ENCODE results near the gene KRTAP2-2. TPM values are rescaled to one million over a fixed set of nuclear protein-coding genes. Genes with fewer than 3 reads are reported as not detected.
"Not testable (repeated sequence)": the region's sequence is repeated elsewhere in the genome, so short reads cannot be mapped to it uniquely, and the experiment has no call there.

The KRTAP2-2 gene
- total RNA-seq, 1 experiment from 2014 or later, result not detected

DNA sequence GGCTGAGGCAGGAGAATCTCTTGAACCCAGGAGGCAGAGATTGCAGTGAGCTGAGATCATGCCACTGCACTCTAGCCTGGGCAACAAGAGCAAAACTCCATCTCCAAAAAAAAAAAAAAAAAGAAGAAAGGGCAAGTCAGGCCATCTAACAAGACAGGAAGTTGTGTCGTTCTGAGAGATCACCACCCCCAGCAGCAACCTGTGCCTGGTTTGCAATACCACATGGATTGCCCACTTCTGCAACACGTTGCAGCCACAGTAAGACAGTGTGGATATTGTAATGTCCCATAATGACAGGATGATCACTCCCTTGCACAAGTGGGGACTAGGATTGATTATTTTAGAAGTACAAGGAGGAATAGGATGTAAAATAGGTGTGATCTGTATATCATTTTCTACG is 14.0 kb upstream of the KRTAP2-2 start:
- no TSS peak for BruUV-seq (replicated peaks)
- Mint-ChIP-seq H3K27ac (ENCODE audit: unreplicated experiment) (no peak overlapping the region), H3K4me3 (ENCODE audit: low read depth, unreplicated experiment) (no peak overlapping the region), H3K27me3 (ENCODE audit: unreplicated experiment) (no peaks in the 10 kb centered on the region), H3K4me1 (ENCODE audit: low read depth, unreplicated experiment) (peaks cover 25% of the 10 kb centered on the region), H3K9me3 (ENCODE audit: low read depth, unreplicated experiment) (no peaks in the 10 kb centered on the region), H3K36me3 (ENCODE audit: insufficient read depth, unreplicated experiment) (no peaks in the 10 kb centered on the region)
- TF ChIP-seq, protein P1, sequence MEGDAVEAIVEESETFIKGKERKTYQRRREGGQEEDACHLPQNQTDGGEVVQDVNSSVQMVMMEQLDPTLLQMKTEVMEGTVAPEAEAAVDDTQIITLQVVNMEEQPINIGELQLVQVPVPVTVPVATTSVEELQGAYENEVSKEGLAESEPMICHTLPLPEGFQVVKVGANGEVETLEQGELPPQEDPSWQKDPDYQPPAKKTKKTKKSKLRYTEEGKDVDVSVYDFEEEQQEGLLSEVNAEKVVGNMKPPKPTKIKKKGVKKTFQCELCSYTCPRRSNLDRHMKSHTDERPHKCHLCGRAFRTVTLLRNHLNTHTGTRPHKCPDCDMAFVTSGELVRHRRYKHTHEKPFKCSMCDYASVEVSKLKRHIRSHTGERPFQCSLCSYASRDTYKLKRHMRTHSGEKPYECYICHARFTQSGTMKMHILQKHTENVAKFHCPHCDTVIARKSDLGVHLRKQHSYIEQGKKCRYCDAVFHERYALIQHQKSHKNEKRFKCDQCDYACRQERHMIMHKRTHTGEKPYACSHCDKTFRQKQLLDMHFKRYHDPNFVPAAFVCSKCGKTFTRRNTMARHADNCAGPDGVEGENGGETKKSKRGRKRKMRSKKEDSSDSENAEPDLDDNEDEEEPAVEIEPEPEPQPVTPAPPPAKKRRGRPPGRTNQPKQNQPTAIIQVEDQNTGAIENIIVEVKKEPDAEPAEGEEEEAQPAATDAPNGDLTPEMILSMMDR (IDR thresholded peaks at IDR 0.05; ENCODE audit: unreplicated experiment), result no peak
- CTCF ChIA-PET, result interaction anchor here (0.6 kb wide), 1 partner anchor 30 kb away, joined by 4 read pairs; no protein-coding TSS in a partner anchor
- no peak for DNase-seq
- intact Hi-C loops (cut with micrococcal nuclease; ENCODE audit: unreplicated experiment), result no loop called here

GRCh38 chr17:41067281-41067680 is 12.3 kb upstream of the KRTAP2-2 start:
- H3K4me1 Mint-ChIP-seq (ENCODE audit: low read depth, unreplicated experiment), result peaks cover 32% of the 10 kb centered on the region
- BruUV-seq (replicated peaks), result no TSS peak
- no peak overlapping the region for H3K4me3 Mint-ChIP-seq (ENCODE audit: low read depth, unreplicated experiment)
- CTCF ChIA-PET, result interaction anchor here (0.9 kb wide), 1 partner anchor 1446 kb away, joined by 3 read pairs; no protein-coding TSS in a partner anchor
- TF ChIP-seq, protein P1 (IDR thresholded peaks at IDR 0.05; ENCODE audit: unreplicated experiment), result no peak
- H3K27ac Mint-ChIP-seq (ENCODE audit: unreplicated experiment), result no peak overlapping the region
- no peak for DNase-seq
- H3K27me3 Mint-ChIP-seq (ENCODE audit: unreplicated experiment), result no peaks in the 10 kb centered on the region
- H3K36me3 Mint-ChIP-seq (ENCODE audit: insufficient read depth, unreplicated experiment), result no peaks in the 10 kb centered on the region
- intact Hi-C loops (cut with micrococcal nuclease; ENCODE audit: unreplicated experiment), result no loop called here
- H3K9me3 Mint-ChIP-seq (ENCODE audit: low read depth, unreplicated experiment), result no peaks in the 10 kb centered on the region

GRCh38 chr17:41065829-41066624 is 11.0 kb upstream of the KRTAP2-2 start, which contains the start of gene KRTAP2-4:
TSS of gene KRTAP2-4 (minus strand) at chr17:41065879. CDS start at chr17:41065845, 34 bp downstream.
- CTCF ChIA-PET, result interaction anchor here (1.0 kb wide), 1 partner anchor 147 kb away, joined by 6 read pairs; no protein-coding TSS in a partner anchor
- no TSS peak for BruUV-seq (replicated peaks)
- no peak within 1 kb of the TSS for H3K4me3 Mint-ChIP-seq (ENCODE audit: low read depth, unreplicated experiment)

DNA sequence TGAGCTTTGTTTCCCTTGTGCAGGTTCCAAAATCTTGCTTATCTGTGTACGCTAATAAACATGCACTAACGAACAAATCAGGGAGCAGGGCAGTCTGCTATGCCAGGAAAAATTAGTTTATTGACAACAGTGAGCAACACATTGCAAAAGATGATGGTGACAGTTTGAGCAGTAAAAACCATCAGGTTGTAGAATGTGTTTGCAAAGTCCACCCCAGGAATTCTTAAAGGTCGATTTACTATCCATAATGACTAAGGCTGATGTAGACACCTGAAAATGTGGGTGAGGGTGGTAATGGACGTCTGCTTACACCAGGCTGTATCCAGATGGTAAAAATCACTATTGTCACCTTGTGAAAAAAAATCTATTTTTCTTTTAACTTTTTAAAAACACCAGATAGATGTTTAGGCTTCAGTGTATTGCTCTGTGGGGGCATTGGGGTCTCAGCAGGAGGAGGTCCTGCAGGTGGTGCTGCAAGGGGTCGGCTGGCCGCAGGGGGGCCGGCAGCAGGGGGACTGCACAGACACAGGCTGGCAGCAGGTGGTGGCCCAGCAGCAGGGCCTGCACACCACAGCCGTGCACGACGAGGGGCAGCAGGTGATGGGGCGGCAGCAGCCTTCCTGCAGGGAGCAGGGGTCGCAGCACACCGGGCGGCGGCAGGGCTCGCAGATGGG is 10.1 kb upstream of the KRTAP2-2 start:
- H3K27ac Mint-ChIP-seq (ENCODE audit: unreplicated experiment); BruUV-seq (replicated peaks); H3K36me3 Mint-ChIP-seq (ENCODE audit: insufficient read depth, unreplicated experiment); intact Hi-C loops (cut with micrococcal nuclease; ENCODE audit: unreplicated experiment); H3K9me3 Mint-ChIP-seq (ENCODE audit: low read depth, unreplicated experiment); H3K27me3 Mint-ChIP-seq (ENCODE audit: unreplicated experiment); H3K4me3 Mint-ChIP-seq (ENCODE audit: low read depth, unreplicated experiment); DNase-seq: not testable (repeated sequence)
- peaks cover 48% of the 10 kb centered on the region for H3K4me1 Mint-ChIP-seq (ENCODE audit: low read depth, unreplicated experiment)
- CTCF ChIA-PET, result interaction anchor here (1.2 kb wide), 1 partner anchor 16 kb away, joined by 3 read pairs; no protein-coding TSS in a partner anchor

More at GRCh38 chr17:41065829-41066624, 11.0 kb upstream of the KRTAP2-2 start, which contains the start of gene KRTAP2-4:
- H3K36me3 Mint-ChIP-seq (ENCODE audit: insufficient read depth, unreplicated experiment), result peaks cover 4% of the 10 kb centered on the region
- intact Hi-C loops (cut with micrococcal nuclease; ENCODE audit: unreplicated experiment), result no loop called here
- no peak for DNase-seq
- H3K27me3 Mint-ChIP-seq (ENCODE audit: unreplicated experiment), result no peaks in the 10 kb centered on the region
- H3K9me3 Mint-ChIP-seq (ENCODE audit: low read depth, unreplicated experiment), result no peaks in the 10 kb centered on the region
- TF ChIP-seq, protein P1 (IDR thresholded peaks at IDR 0.05; ENCODE audit: unreplicated experiment), result no peak
- peak within 1 kb of the TSS; percentile 25 for H3K27ac Mint-ChIP-seq (ENCODE audit: unreplicated experiment)
- H3K4me1 Mint-ChIP-seq (ENCODE audit: low read depth, unreplicated experiment), result peaks cover 39% of the 10 kb centered on the region
